Measurements from ENCODE around the gene PTPN11. TPM values are rescaled to one million over a fixed set of nuclear protein-coding genes. Genes with fewer than 3 reads are reported as not detected.

The PTPN11 gene
- total RNA-seq, 2 experiments from 2014 or later = 44.6 to 46.4 TPM

DNA sequence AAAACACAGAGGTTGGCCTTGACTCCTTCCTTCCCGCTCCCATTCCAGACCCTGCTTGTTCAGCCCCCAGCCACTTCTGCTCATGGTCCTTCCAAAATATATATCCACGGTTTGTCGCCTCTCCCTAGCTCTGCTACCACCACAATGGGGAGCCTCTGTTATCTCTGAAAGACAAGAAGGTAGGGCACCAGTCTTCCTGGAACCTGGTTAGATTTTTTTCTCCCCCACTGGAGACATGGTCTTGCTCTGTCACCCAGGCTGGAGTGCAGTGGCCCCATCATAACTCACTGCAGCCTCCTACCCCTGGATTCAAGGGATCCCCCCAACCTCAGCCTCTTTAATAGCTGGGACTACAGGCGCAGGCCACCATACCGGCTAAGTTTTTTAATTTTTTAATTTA is 95.7 kb downstream of the PTPN11 start:
- no peak overlapping the region for H3K4me3 Mint-ChIP-seq
- TF ChIP-seq, protein P1, sequence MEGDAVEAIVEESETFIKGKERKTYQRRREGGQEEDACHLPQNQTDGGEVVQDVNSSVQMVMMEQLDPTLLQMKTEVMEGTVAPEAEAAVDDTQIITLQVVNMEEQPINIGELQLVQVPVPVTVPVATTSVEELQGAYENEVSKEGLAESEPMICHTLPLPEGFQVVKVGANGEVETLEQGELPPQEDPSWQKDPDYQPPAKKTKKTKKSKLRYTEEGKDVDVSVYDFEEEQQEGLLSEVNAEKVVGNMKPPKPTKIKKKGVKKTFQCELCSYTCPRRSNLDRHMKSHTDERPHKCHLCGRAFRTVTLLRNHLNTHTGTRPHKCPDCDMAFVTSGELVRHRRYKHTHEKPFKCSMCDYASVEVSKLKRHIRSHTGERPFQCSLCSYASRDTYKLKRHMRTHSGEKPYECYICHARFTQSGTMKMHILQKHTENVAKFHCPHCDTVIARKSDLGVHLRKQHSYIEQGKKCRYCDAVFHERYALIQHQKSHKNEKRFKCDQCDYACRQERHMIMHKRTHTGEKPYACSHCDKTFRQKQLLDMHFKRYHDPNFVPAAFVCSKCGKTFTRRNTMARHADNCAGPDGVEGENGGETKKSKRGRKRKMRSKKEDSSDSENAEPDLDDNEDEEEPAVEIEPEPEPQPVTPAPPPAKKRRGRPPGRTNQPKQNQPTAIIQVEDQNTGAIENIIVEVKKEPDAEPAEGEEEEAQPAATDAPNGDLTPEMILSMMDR (IDR thresholded peaks at IDR 0.05) = no peak
- no peaks in the 10 kb centered on the region for H3K4me1 Mint-ChIP-seq (ENCODE audit: low read depth)
- intact Hi-C loops (cut with DNase I, micrococcal nuclease) = no loop called here
- H3K9me3 Mint-ChIP-seq = no peaks in the 10 kb centered on the region
- ATAC-seq (ENCODE audit: poor library complexity) = no peak
- no peak for DNase-seq
- no peaks in the 10 kb centered on the region for H3K4me1 ChIP-seq (ENCODE audit: insufficient read depth, low read length)
- no peaks in the 10 kb centered on the region for H3K36me3 ChIP-seq (ENCODE audit: insufficient read depth, low read length)
- H3K27me3 Mint-ChIP-seq = no peaks in the 10 kb centered on the region
- ChIA-PET POLR2A (no interaction called here), CTCF (no interaction called here)
- peaks cover 5% of the 10 kb centered on the region for H3K36me3 Mint-ChIP-seq (ENCODE audit: low read depth)
- no peak overlapping the region for H3K27ac Mint-ChIP-seq
- no peak overlapping the region for H3K4me3 ChIP-seq (ENCODE audit: low read length)
- no peaks in the 10 kb centered on the region for H3K27me3 ChIP-seq (ENCODE audit: control insufficient read depth in 1 of 2, insufficient read depth in 2 of 2, low read length in 2 of 2)
- H3K9me3 ChIP-seq (ENCODE audit: control insufficient read depth in 1 of 2, insufficient read depth in 1 of 2, low read length in 2 of 2) = no peaks in the 10 kb centered on the region
- H3K27ac ChIP-seq (ENCODE audit: low read depth in 1 of 2, low read length in 2 of 2) = no peak overlapping the region

DNA sequence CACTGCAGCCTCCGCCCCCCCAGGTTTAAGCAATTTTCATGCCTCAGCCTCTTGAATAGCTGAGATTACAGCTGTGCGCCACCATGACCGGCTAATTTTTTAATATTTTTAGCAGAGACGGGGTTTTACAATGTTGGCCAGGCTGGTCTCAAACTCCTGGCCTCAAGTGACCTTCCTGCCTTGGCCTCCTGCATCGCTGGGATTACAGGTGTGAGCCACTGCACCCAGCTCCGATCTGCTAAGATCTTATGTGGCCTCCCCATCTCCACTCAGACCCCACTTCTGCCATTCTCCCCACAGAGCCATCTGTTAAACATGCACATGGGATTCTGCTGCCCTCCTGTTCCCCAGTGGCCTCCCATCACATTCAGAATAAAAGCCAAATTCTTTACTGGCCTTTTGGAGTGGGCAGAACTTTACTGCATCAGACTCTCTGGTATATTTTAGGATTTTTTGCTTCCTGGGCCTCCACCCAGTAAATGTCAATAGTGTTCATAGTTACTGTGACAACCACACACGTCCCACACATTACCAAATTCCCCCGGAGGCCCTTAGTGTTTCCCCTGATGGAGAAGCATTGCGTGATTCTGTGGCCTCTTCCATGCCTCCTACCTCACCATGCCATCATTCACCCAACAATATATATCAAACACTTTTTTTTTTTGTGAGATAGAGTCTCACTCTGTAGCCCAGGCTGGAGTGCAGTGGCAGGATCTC is 96.3 kb downstream of the PTPN11 start:
- Mint-ChIP-seq H3K27ac (no peak overlapping the region), H3K27me3 (no peaks in the 10 kb centered on the region), H3K4me3 (no peak overlapping the region), H3K36me3 (ENCODE audit: low read depth) (no peaks in the 10 kb centered on the region), H3K4me1 (ENCODE audit: low read depth) (no peaks in the 10 kb centered on the region), H3K9me3 (no peaks in the 10 kb centered on the region)
- Histone ChIP-seq H3K36me3 (ENCODE audit: insufficient read depth, low read length) (no peaks in the 10 kb centered on the region), H3K27ac (ENCODE audit: low read depth in 1 of 2, low read length in 2 of 2) (no peak overlapping the region), H3K4me3 (ENCODE audit: low read length) (no peak overlapping the region), H3K4me1 (ENCODE audit: insufficient read depth, low read length) (no peaks in the 10 kb centered on the region), H3K9me3 (ENCODE audit: control insufficient read depth in 1 of 2, insufficient read depth in 1 of 2, low read length in 2 of 2) (no peaks in the 10 kb centered on the region), H3K27me3 (ENCODE audit: control insufficient read depth in 1 of 2, insufficient read depth in 2 of 2, low read length in 2 of 2) (no peaks in the 10 kb centered on the region)
- TF ChIP-seq, protein P1 (IDR thresholded peaks at IDR 0.05) = no peak
- CTCF ChIA-PET = no interaction called here
- POLR2A ChIA-PET = no interaction called here
- intact Hi-C loops (cut with DNase I, micrococcal nuclease) = no loop called here
- DNase-seq = no peak
- no peak for ATAC-seq (ENCODE audit: poor library complexity)

GRCh38 chr12:112515868-112516267 is 97.1 kb downstream of the PTPN11 start:
- intact Hi-C loops (cut with DNase I, micrococcal nuclease) = no loop called here
- no peaks in the 10 kb centered on the region for H3K4me1 Mint-ChIP-seq (ENCODE audit: low read depth)
- CTCF ChIA-PET = no interaction called here

More at GRCh38 chr12:112515868-112516267, 97.1 kb downstream of the PTPN11 start:
- Histone ChIP-seq H3K36me3 (ENCODE audit: insufficient read depth, low read length) (no peaks in the 10 kb centered on the region), H3K27ac (ENCODE audit: low read depth in 1 of 2, low read length in 2 of 2) (no peak overlapping the region), H3K27me3 (ENCODE audit: control insufficient read depth in 1 of 2, insufficient read depth in 2 of 2, low read length in 2 of 2) (no peaks in the 10 kb centered on the region), H3K4me1 (ENCODE audit: insufficient read depth, low read length) (no peaks in the 10 kb centered on the region), H3K4me3 (ENCODE audit: low read length) (no peak overlapping the region), H3K9me3 (ENCODE audit: control insufficient read depth in 1 of 2, insufficient read depth in 1 of 2, low read length in 2 of 2) (no peaks in the 10 kb centered on the region)
- H3K9me3 Mint-ChIP-seq = no peaks in the 10 kb centered on the region
- no peaks in the 10 kb centered on the region for H3K36me3 Mint-ChIP-seq (ENCODE audit: low read depth)
- H3K27me3 Mint-ChIP-seq = no peaks in the 10 kb centered on the region
- DNase-seq (no peak), ATAC-seq (ENCODE audit: poor library complexity) (no peak)
- H3K27ac Mint-ChIP-seq = no peak overlapping the region
- H3K4me3 Mint-ChIP-seq = no peak overlapping the region
- TF ChIP-seq, protein P1 (IDR thresholded peaks at IDR 0.05) = no peak
- POLR2A ChIA-PET = no interaction called here

Data from CD4-positive, alpha-beta T cell (primary cell).